Activated B cell treated with CpG ODN at 0.5 μM for 24 hours (primary cell): ENCODE results near the gene ULBP2. TPM values are rescaled to one million over a fixed set of nuclear protein-coding genes. Genes with fewer than 3 reads are reported as not detected.

Experiments
- ATAC-seq: fragments of 200-7000 bp; cut with Tn5 transposase; one replicate; pipeline ENCODE4 v1.10.0; 2021; ENCODE audit warnings: low read depth, mild to moderate bottlenecking, moderate library complexity
- CTCF ChIA-PET: fragments of 350-600 bp; sonication (Branson Sonifier 250); formaldehyde crosslinking; loops from one replicate; lab custom pipeline; 2021; ENCODE audit warnings: antibody characterized with exemption; lab: Charles Lee
- POLR2A ChIA-PET: fragments of 350-600 bp; sonication (Branson Sonifier 250); formaldehyde crosslinking; loops from one replicate; lab custom pipeline; 2021; ENCODE audit warnings: antibody characterized with exemption; lab: Charles Lee
- DNase-seq: peaks from one replicate; pipeline ENCODE4 v3.0.0; 2022
- H3K27ac Mint-ChIP-seq: one replicate; pipeline ENCODE4 v1.8.0; 2020; ENCODE audit warnings: mixed read lengths
- H3K27me3 Mint-ChIP-seq: one replicate; pipeline ENCODE4 v1.8.0; 2021; ENCODE audit warnings: mixed read lengths
- H3K36me3 Mint-ChIP-seq: one replicate; pipeline ENCODE4 v1.8.0; 2021; ENCODE audit warnings: low read depth, mixed read lengths
- H3K4me1 Mint-ChIP-seq: one replicate; pipeline ENCODE4 v1.8.0; 2021; ENCODE audit warnings: mixed read lengths
- H3K4me3 Mint-ChIP-seq: one replicate; pipeline ENCODE4 v1.8.0; 2020; ENCODE audit warnings: mild to moderate bottlenecking, mixed read lengths
- H3K9me3 Mint-ChIP-seq: one replicate; pipeline ENCODE4 v1.8.0; 2020; ENCODE audit warnings: mixed read lengths
- CTCF ChIP-seq: fragments of 200-600 bp; IDR thresholded peaks from one replicate; pipeline ENCODE4 v1.8.0; 2022; ENCODE audit warnings: antibody characterized with exemption, mild to moderate bottlenecking
- intact Hi-C: fragments of 100-400 bp; cut with micrococcal nuclease; formaldehyde crosslinking; loops from one replicate; pipeline ENCODE4 v1.15.1; 2024
- total RNA-seq: library from RNA; stranded (reverse); gene quantifications from 2 replicates; pipeline ENCODE4 v1.2.3, GENCODE V29; 2022

ULBP2 gene
- total RNA-seq, 1 donor from 2014 or later = 0.29 TPM

GRCh38 chr6:149962461-149963211 is 20.8 kb downstream of the ULBP2 start:
- intact Hi-C loops = loop anchor here (1.0 to 2.0 kb wide), 3 partner anchors 23 to 42 kb away; no protein-coding TSS in a partner anchor
- ATAC-seq = no peak
- Mint-ChIP-seq H3K4me3 (peak overlapping the region; percentile 91), H3K27me3 (peaks cover 67% of the 10 kb centered on the region), H3K4me1 (peaks cover 27% of the 10 kb centered on the region), H3K27ac (peak overlapping the region; percentile 81), H3K36me3 (peaks cover 2% of the 10 kb centered on the region), H3K9me3 (no peaks in the 10 kb centered on the region)
- POLR2A ChIA-PET = no interaction called here
- TF ChIP-seq CTCF = no peak
- CTCF ChIA-PET = no interaction called here
- DNase-seq = no peak

GRCh38 chr6:149963212-149963461 is 21.3 kb downstream of the ULBP2 start:
- peak overlapping the region; percentile 81 for H3K27ac Mint-ChIP-seq
- intact Hi-C loops = loop anchor here (1.0 to 2.0 kb wide), 3 partner anchors 24 to 41 kb away; no protein-coding TSS in a partner anchor
- H3K27me3 Mint-ChIP-seq = peaks cover 69% of the 10 kb centered on the region
- ATAC-seq = peak; percentile 34
- peak overlapping the region; percentile 91 for H3K4me3 Mint-ChIP-seq
- ChIA-PET POLR2A (no interaction called here), CTCF (no interaction called here)
- peaks cover 27% of the 10 kb centered on the region for H3K4me1 Mint-ChIP-seq
- DNase-seq = no peak
- peaks cover 2% of the 10 kb centered on the region for H3K36me3 Mint-ChIP-seq
- no peaks in the 10 kb centered on the region for H3K9me3 Mint-ChIP-seq
- TF ChIP-seq CTCF = no peak

- ATAC-seq = peak; percentile 74
- peak; percentile 76 for DNase-seq
- CTCF ChIA-PET = interaction anchor here (0.6 kb wide), 1 partner anchor 53 kb away, joined by 3 read pairs; no protein-coding TSS in a partner anchor
- intact Hi-C loops = loop anchor here (1.0 to 2.0 kb wide), 3 partner anchors 24 to 41 kb away; no protein-coding TSS in a partner anchor
- Mint-ChIP-seq H3K27ac (peak within 1 kb of the TSS; percentile 81), H3K9me3 (no peaks in the 10 kb centered on the region), H3K36me3 (peaks cover 2% of the 10 kb centered on the region), H3K27me3 (peaks cover 72% of the 10 kb centered on the region), H3K4me1 (peaks cover 27% of the 10 kb centered on the region), H3K4me3 (peak within 1 kb of the TSS; percentile 91)
- TF ChIP-seq CTCF = no peak
- POLR2A ChIA-PET = interaction anchor here (0.6 to 1.2 kb wide), 4 partner anchors 20 to 41 kb away, joined by 3 to 8 read pairs (median 4); no protein-coding TSS in a partner anchor
Measured at GRCh38 chr6:149963462-149964307, 21.9 kb downstream of the ULBP2 start, which contains the start of gene ULBP1. Gene ULBP1, plus strand, starts transcription at chr6:149963943. Its CDS starts 107 bp downstream, at chr6:149964050.

GRCh38 chr6:149964308-149965193 is 22.7 kb downstream of the ULBP2 start:
- ATAC-seq (peak; percentile 3), DNase-seq (no peak)
- H3K4me1 Mint-ChIP-seq = peaks cover 27% of the 10 kb centered on the region
- ChIA-PET CTCF (interaction anchor here (0.6 kb wide), 1 partner anchor 53 kb away, joined by 3 read pairs; no protein-coding TSS in a partner anchor), POLR2A (interaction anchor here (0.6 to 1.2 kb wide), 4 partner anchors 19 to 40 kb away, joined by 3 to 8 read pairs (median 4); no protein-coding TSS in a partner anchor)
- H3K9me3 Mint-ChIP-seq = no peaks in the 10 kb centered on the region
- peaks cover 72% of the 10 kb centered on the region for H3K27me3 Mint-ChIP-seq
- intact Hi-C loops = no loop called here
- H3K36me3 Mint-ChIP-seq = peaks cover 2% of the 10 kb centered on the region
- TF ChIP-seq CTCF = no peak
- peak overlapping the region; percentile 81 for H3K27ac Mint-ChIP-seq
- peak overlapping the region; percentile 91 for H3K4me3 Mint-ChIP-seq
